Body of pancreas (tissue), 4 donors: ENCODE measurements around the gene PINLYP. TPM values are rescaled to one million over a fixed set of nuclear protein-coding genes. Genes with fewer than 3 reads are reported as not detected.
A peak's percentile ranks its signal among the peaks of the same experiment; 100 is the strongest.

ENCODE experiments used
- ATAC-seq: fragments of 150-250 bp; one replicate; pipeline ENCODE4 v1.9.1; 2016
- DNase-seq, 4 donors: peaks; one replicate each; pipeline ENCODE4 v3.0.0-alpha.2; 2019
- H3K27ac ChIP-seq, 4 donors: fragments of 200-600 bp; sonication (generic); 1 replicate in 3 of 4; 2 replicates in 1 of 4; pipeline versions ENCODE4 v1.5.1 to v1.6.1; 2016 to 2019; ENCODE audit warnings: mild to moderate bottlenecking in 1 of 4, mixed read lengths in 1 of 4, moderate library complexity in 1 of 4
- H3K27me3 ChIP-seq, 2 donors: fragments of 200-600 bp; sonication (generic); one replicate each; pipeline ENCODE4 v1.6.0; 2016; ENCODE audit warnings: mild to moderate bottlenecking in 1 of 2
- H3K36me3 ChIP-seq, 2 donors: fragments of 200-600 bp; sonication (generic); replicated peaks in 1 of 2; 2 replicates each; pipeline ENCODE4 v1.5.1; 2016; ENCODE audit warnings: low read depth in 2 of 2; ENCODE audit not compliant: insufficient read depth in 1 of 2
- H3K4me1 ChIP-seq: fragments of 200-600 bp; sonication (generic); one replicate; pipeline ENCODE4 v1.6.0; 2016
- H3K4me3 ChIP-seq, 2 donors: fragments of 200-600 bp; sonication (generic); 1 replicate in 1 of 2; 2 replicates in 1 of 2; pipeline ENCODE4 v1.5.1; 2016 to 2019
- H3K9me3 ChIP-seq, 3 donors: fragments of 200-600 bp; sonication (generic); 1 replicate in 2 of 3; 2 replicates in 1 of 3; pipeline ENCODE4 v1.5.1; 2016
- CTCF ChIP-seq, 7 experiments: fragments of 450-650 bp in 4 of 7; fragments of 200-600 bp in 3 of 7; sonication (generic) in 3 of 7; IDR thresholded peaks; one replicate each; pipeline ENCODE4 v1.5.1; 2016 to 2019; ENCODE audit warnings: antibody characterized with exemption in 7 of 7
- POLR2A ChIP-seq, 3 donors: fragments of 450-650 bp; IDR thresholded peaks; one replicate each; pipeline ENCODE4 v1.6.1; 2016; ENCODE audit warnings: antibody characterized with exemption in 3 of 3, mild to moderate bottlenecking in 2 of 3
- WGBS, 2 donors: methylation state at CpG; one replicate each; pipeline ENCODE4 v1.1.5; 2017; 5-methylcytosine and 5-hydroxymethylcytosine counted together
- intact Hi-C: fragments of 100-400 bp; cut with DNase I; formaldehyde crosslinking; loops from one replicate; pipeline ENCODE4 v1.15.1; 2023
- total RNA-seq, 2 donors: library from RNA; depleted of rRNA; stranded (reverse); fragments of >200 nt; gene quantifications; one replicate each; pipeline ENCODE4 v1.1.0, GENCODE V29; 2016

PINLYP gene
- total RNA-seq, 2 donors from 2014 or later, result 4.6 TPM; not detected in 1

GRCh38 chr19:43595605-43595998 lies 20.0 kb downstream of the PINLYP start:
- Histone ChIP-seq H3K9me3 (no peaks in the 10 kb centered on the region), H3K27ac (peak overlapping the region; percentile 72 to 99 (median 86)), H3K36me3 (peaks cover 0 to 7% of the 10 kb centered on the region in 2 donors), H3K27me3 (no peaks in the 10 kb centered on the region), H3K4me3 (peak overlapping the region; percentile 57 to 58), H3K4me1 (peaks cover 36% of the 10 kb centered on the region)
- TF ChIP-seq CTCF (IDR thresholded peaks at IDR 0.05), result no peak
- TF ChIP-seq POLR2A (IDR thresholded peaks at IDR 0.05), result no peak
- DNase-seq (no peak), ATAC-seq (peak; percentile 6)
- intact Hi-C loops, result no loop called here
- 0 to 1% methylated on average over 13 to 18 of the region's 18 CpGs for WGBS, 2 donors

GRCh38 chr19:43595999-43596841 lies 20.6 kb downstream of the PINLYP start, which contains the start of the genes IRGQ and ZNF576:
Gene IRGQ, minus strand, starts transcription at chr19:43596134. Its CDS starts 796 bp downstream, at chr19:43595338.
Gene ZNF576, plus strand, starts transcription at chr19:43596595. Its CDS starts 514 bp downstream, at chr19:43597109.
- DNase-seq (peak; percentile 100), ATAC-seq (peak; percentile 95)
- Histone ChIP-seq H3K27me3 (no peaks in the 10 kb centered on the region), H3K4me1 (peaks cover 36% of the 10 kb centered on the region), H3K27ac (peak within 1 kb of the TSS; percentile 82 to 99 (median 94)), H3K9me3 (no peaks in the 10 kb centered on the region), H3K4me3 (peak within 1 kb of the TSS; percentile 57 to 58), H3K36me3 (peaks cover 0 to 7% of the 10 kb centered on the region in 2 donors)
- WGBS, 2 donors, result 0% methylated on average over 23 to 60 of the region's 60 CpGs
- peak; percentile 59 to 90 (median 88) for TF ChIP-seq POLR2A (IDR thresholded peaks at IDR 0.05)
- TF ChIP-seq CTCF (IDR thresholded peaks at IDR 0.05), result peak in 1 of 7 experiments; percentile 7
- intact Hi-C loops, result no loop called here

- H3K4me3 ChIP-seq, result peak overlapping the region; percentile 17 to 46
- 12% methylated on average over 7 of the region's 7 CpGs for WGBS, 2 donors
- no peak for DNase-seq
- H3K27me3 ChIP-seq, result no peaks in the 10 kb centered on the region
- H3K4me1 ChIP-seq, result peaks cover 36% of the 10 kb centered on the region
- peak overlapping the region; percentile 82 to 99 (median 94) for H3K27ac ChIP-seq
- ATAC-seq, result no peak
- intact Hi-C loops, result no loop called here
- TF ChIP-seq CTCF (IDR thresholded peaks at IDR 0.05) (no peak), POLR2A (IDR thresholded peaks at IDR 0.05) (no peak)
- no peaks in the 10 kb centered on the region for H3K9me3 ChIP-seq
- peaks cover 0 to 7% of the 10 kb centered on the region in 2 donors for H3K36me3 ChIP-seq
These were observed 21.4 kb downstream of the PINLYP start for GRCh38 chr19:43596842-43597461.

GRCh38 chr19:43597876-43598275 lies 22.3 kb downstream of the PINLYP start:
- Histone ChIP-seq H3K27ac (peak overlapping the region in 1 of 4 donors; percentile 99), H3K4me1 (peaks cover 36% of the 10 kb centered on the region), H3K36me3 (peaks cover 0 to 4% of the 10 kb centered on the region in 2 donors), H3K27me3 (no peaks in the 10 kb centered on the region), H3K9me3 (no peaks in the 10 kb centered on the region), H3K4me3 (no peak overlapping the region)
- DNase-seq (no peak), ATAC-seq (no peak)
- 43 to 50% methylated on average over 5 of the region's 5 CpGs for WGBS, 2 donors
- TF ChIP-seq CTCF (IDR thresholded peaks at IDR 0.05) (no peak), POLR2A (IDR thresholded peaks at IDR 0.05) (no peak)
- intact Hi-C loops, result no loop called here
